Activated T-cell treated with anti-CD3 and anti-CD28 coated beads, Interleukin-2, amount 50 U/mL, for 48 hours (primary cell): ENCODE data around the gene CD276.
"Not testable (repeated sequence)": the region's sequence is repeated elsewhere in the genome, so short reads cannot be mapped to it uniquely, and the experiment has no call there.

ENCODE experiments used
- DNase-seq, 2 experiments: peaks; one replicate each; pipeline ENCODE4 v3.0.0-alpha.2; 2020

The CD276 gene

DNA sequence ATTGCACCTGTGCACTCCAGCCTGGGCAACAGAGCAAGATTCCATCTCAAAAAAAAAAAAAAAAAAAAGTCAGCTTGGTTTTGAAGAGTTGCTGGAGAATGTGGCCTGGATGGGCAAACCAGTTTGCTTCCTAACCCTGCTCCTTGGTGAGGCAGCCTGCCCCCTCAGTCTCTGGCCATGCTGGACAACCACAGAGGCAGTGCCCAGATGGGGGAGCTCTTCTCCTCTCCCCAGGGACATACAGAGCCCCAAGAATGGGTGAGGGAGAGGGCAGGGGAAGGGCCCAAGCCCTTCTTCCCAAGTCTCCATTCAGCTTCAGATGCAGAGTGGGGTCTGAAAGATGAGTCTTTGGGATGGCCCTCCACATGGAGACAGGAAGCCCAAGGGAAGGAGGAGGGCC, 27.9 kb downstream of the CD276 start:
- no peak for DNase-seq

DNA sequence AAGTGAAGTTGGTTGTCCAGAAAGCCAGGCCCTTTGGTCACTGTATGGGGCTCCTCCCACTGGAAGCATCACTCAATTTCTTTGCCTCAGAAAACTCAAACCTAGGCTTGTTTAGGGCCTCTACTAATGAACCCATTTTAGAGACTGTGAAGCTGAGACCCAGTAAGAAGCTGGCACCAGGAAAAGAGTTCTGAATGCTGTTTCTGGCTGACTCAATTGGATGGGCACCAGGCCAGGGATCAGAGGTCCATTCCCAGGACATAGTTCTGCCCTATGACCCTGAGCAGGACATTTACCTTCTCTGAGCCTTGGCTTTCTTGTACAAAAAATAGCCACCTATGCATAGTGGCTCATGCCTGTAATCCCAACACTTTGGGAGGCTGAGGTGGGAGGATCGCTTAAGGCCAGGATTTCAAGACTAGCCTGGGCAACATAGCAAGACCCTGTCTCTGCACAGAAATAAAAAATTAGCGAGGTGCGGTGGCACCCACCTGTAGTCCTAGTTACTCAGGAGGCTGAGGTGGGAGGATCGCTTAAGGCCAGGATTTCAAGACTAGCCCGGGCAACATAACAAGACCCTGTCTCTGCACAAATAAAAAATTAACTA, 30.6 kb downstream of the CD276 start:
- no peak for DNase-seq

DNA sequence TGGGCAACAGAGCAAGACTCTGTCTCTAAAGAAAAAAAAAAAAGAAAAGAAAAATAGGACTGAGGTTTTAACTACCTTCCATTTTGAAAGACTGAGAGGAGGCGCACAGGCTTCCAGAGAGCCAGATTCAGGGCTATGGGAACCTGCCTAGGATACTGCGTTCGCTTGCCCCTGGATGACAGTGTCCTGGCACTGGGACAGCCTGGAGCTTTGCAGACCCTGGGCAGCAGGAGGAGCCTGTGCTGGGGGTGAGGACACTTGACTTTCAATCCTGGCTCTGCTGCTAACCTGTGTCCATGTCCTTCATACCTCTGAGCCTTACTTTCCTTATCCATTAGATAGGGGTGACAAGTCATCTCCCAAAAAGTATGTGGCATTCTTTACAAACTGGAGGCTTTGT, 31.2 kb downstream of the CD276 start:
- DNase-seq: no peak

DNA sequence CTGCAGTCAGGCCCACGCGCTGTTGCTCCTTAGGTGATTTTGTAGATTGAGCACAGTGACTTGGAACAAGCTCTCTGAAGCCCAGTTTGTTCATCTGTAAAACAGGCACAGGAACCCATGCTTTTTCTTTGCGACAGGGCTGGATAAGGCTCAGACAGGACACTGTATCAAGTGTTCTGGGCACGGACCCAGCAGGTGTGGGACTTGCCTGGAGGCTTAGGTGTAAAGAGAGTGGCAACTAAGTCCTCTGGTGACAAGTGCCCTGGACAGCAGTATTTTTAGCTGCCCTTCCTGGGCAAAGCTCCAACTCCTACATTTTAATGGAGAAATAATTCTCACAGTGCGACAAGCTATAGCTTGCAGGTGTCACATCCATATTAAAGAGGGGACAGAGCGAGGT, 32.2 kb downstream of the CD276 start:
- no peak for DNase-seq

DNA sequence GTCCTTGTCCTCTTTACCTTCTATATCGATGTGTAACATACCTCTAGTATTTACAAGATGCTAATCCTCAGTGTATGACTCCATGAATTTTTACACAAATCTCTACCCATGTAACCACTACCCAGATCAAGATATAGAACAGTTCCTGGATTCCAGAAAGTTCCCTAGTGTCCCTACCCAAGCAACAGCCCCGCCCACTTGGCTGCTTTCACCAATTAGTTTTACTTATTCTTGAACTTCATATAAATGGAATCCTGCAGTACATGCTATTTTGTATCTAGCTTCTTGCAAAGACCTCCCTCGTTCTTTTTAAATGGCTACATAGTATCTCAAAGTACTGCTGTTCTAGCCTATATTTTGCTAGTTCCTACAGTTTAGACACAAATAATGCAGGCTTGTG, 33.0 kb downstream of the CD276 start:
- no peak for DNase-seq

DNA sequence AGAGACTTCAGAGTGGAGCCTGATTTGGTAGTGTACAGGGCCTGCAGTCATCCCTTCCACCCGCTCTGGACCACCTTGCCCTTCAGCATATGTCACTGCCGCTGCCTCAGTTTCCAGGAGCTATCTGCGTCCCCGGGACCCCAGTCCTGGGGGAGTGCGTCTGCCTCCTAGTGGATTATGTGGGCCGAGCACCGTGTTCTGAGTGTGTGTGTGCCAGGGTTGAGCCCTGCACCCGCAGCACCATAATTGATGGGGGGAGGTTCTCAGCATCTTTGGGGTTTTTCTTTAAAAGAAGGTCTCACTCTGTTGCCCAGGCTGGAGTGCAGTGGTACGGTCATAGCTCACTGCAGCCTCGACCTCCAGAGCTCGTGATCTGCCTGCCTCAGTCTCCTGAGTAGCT, 33.6 kb downstream of the CD276 start:
- no peak for DNase-seq

DNA sequence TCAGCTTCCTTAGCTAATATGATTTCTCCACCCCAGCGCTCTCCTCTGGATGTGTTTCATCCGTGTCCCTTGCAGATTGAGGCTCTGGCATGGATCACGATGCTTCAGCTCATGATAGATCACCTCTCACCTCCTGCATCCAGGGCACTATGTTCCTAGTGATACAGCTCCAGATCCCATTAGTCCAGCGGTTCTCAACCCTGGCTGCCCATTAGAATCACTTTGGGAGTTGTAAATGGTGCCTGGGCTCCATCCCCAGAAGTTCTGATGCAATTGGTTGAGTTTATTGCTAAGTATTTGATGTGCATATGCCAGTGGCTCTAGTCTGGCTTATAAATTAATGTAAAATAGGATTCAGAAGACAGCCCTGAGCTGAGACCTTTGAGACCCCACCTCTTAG, 34.5 kb downstream of the CD276 start:
- no peak for DNase-seq

DNA sequence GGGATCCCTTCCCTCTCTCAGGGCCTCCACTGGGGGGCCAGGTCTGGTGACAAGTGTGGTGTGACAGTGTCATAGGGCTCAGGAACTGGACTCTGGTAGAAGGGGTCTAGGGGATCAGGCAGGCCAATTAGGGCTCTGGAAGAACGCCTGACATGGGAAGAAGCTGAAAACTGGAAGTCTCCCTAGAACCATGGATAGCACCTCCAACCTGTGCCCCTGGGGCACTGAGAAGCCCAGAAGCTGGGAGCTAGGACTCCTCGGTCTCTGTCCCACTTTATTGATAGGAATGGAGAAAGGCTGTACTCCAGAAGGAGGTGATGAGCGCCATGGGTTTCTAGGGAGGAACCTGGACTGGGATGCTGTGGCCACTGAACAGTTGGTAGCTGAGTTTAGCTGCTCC, 38.2 kb downstream of the CD276 start:
- DNase-seq: no peak

DNA sequence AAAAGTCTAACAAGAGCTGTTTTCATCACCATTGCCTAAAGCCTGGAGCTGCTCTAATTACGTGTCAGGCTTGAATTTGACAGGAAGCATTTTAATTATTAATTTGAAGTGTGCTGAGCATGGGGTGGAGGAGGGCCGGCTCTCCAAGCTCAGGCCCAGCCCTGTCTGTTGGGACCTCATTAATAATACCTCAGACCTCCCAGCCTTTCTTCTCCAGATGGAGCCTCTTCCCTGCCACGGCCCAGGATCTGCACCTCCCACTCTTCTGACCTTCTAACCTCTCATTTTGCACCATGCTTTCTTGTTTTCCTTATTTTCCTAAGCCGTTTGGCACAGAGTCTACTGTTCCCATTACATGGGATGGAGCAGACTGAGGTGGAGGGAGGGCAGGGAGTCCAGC, 39.0 kb downstream of the CD276 start:
- no peak for DNase-seq

DNA sequence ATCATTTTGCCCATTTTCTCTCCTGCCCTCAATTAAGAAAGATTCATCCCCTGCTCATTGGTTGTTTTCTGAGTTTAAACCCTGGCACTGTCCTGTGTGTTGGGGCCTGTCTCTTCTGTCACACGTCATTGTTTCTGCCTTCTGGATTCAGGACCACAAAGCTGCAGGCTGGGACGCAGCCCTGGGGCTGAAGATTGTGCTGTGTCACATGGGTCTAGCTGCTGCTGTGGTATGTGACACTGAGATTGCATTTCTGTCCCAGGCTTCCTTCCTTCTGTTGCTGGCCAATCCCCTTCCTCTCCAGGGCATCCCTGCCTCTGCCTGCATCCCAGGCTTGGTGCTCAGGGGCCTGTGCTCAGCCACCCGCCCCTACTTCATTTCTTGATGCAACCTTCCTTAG, 40.0 kb downstream of the CD276 start:
- no peak for DNase-seq

DNA sequence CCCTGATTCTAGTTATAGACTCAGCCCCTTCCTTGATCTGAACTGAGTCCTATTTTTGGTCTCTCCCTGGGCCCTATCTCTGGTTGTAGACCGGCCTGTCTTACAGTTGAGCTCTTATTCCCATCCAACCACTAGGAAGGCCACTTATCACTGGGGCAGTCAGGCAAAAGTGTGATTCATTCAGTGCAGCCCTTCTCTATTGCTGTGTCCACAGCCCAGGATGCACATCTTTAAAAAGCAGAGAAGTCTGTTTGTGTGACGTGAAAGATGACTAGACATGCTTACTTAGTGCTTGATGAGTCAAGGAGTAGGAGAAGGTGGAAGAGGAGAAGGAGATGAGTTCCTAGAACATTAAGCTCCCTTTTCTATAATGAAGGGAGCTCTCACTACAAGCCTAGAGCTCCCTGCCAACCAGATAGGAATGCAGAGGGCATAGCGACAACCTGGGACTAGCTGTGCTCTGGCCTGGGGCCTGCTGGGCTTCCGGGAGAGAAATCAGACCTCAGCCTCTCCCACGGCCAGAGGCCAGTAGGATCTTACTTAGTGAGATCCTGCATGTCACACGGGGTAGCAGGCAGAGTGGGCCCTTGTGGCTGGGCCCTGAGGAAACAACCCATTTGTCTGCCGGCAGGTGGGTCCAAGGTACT, 43.3 kb downstream of the CD276 start:
- no peak for DNase-seq

DNA sequence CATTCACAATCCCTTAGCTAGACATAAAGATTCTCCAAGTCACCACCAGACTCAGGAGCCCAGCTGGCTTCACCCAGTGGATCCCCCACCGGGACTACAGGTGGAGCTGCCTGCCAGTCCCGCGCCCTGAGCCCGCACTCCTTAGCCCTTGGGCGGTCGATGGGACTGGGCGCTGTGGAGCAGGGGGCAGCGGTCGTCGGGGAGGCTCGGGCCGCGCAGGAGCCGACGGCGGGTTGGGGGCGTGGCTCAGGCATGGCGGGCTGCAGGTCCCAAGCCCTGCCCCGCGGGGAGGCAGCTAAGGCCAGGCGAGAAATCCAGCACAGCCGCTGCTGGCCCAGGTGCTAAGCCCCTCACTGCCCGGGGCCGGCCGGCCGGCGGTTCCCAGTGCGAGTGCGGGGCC, 47.9 kb downstream of the CD276 start:
- DNase-seq: not testable (repeated sequence)

DNA sequence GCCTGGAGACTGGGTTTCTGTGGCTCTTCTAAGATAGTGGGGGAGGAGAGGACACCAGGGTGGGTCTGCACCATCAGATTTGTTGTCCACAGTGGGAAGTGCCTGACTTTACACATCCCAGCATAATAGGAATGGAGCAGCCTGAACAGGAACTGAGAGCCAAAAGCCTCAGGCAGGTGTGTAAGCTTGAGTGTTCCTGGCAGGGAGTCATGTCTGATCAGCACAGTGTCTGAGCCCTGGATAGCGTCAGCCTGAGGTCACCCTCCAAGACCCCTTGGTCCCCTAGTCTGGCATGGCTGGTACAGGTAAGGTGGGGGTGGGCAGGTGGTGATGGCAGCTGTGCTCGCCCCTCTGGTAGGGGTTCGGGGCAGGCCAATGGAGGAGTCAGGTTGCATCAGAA, 48.7 kb downstream of the CD276 start:
- no peak for DNase-seq

DNA sequence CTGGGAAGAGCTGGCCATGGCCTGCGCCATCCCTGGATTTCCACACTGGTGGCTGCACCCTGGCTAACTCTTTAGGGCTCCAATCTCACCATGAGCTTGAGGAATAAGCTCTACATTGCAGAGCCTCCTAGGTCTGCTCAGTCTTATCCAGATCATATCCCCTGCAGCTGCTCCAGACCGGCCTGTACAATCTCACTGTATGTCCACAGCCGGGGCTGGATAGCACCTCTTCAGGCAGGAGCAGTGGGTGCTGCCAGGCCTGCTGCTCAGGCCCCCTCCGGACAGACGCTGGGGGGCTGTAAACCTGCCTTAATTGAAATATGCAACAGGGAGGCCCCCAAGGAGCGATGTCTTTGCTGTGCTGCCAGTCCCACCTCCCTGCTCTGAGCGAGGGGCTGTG, 53.4 kb downstream of the CD276 start:
- DNase-seq: no peak

DNA sequence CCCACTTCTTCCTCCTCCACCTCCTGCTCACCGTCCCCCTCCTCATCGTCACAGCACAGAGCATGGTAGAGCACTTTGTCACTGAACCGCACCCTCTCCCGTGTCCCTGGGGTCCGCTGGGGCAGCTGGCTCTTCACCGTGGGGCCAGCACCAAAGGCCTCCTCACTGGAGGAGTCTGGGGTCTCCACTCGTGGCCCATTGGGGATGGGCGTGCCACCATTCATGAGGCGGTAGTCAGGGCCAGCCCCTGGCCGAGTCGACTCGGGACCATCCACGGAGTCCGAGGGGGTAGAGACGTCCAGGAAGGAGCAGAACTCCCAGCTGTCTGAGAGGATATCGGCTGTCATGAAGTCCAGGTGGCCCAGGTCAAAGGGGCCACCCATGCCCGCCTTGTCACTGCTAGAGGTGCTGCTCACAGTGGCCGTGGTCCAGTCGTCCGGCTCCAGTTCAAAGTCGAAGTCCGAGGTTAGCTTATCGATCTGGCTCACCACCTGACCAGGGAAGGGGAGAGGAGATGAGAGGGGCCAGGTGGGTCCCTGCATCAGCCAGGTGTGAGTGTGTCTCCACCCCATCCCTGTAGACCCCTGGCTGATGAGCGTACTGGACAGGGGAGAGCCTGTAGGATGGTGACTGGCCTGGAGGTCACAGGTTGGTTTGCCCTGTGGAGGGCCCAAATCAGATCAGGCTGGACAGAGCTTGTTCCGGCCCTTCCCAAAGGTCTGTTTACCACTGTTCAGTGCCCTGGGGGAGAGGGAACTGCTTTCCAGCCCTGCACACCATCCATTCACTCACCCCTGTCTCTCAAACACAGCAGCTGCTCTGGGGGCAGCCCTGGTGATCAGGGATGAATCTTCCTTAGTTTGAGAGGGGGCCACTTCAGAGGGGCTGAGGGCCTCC, 56.2 kb downstream of the CD276 start:
- no peak for DNase-seq

DNA sequence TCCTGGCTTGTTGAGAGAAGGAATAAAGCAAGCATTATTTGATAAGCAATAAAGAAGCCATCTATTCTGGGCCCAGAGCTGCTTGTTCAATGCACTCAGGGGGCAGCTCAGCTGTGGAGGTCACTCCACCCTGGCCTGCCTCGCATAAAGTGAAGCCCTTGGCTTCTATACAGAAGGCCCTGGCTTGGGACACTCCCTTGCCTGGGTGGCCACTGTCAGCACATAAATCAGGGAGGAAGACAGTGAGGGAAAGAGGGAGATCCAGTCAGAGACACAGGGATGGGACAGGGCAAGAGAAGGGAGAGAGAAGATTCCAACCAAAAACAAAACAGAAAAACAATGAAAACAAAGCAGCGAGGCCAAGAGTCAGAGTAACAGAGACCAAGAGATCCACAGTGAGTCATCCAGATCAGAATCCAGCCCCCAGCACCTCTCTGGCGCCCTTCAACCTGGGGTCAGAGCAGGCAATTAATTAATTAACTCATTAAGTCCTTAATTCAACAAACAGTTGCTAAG, 57.2 kb downstream of the CD276 start:
- DNase-seq: no peak

DNA sequence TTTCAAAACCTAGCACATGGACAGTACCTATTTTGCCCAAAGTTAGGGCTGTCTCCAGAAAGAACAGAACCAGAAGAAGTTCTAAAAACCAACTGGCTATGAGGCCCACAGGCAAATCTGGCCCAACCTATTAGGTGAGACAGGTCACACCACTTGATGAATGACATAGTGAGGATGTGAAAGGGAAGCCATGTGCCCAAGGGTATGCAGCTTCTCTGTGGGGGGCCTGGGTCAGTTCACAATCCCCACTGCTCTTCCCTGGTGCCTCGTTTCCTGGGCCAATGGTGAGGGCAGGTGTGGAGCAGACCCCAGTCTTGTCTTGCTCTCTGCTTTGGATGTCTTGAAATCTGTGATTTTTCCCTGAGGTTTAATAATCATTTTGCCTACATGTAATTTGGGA, 60.1 kb downstream of the CD276 start:
- DNase-seq: no peak

DNA sequence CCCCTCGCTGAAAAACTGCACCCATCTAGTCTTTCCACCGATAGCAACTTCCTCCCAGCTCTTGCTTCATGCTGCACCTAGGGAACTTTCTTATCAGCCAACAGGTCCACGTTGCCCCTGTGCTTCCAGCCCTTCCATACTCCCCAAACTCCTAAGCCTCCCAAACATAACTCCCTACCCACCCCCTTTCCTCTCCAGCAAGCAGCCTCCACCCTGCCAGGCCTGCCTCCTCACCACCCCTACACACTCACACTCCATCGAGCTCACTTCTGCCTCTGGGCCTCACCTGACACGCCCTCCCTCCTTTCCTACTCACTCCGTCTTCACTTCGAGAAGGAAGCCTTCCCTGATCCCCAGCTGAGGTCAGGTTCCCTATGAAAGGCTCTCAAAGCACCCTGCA, 60.9 kb downstream of the CD276 start:
- DNase-seq: no peak

DNA sequence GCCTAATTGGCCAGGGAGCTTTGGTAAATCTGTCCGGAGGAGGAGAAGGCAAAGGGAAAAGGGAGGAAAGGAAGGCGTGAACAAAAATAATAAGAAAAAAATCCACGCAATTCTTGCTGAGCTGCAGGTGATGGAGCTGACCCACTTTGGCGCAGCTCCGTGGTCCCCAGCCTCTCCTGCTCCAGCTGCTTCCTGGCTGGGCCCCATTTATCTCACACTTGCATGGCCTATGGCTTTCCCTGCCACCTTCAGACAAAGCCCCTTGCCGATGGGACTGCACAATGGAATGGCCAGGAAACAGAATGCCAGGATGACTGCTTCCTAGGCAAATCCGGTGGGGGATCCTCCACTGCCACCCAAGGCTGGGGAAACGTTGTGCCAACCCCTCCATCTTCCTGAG, 62.1 kb downstream of the CD276 start:
- DNase-seq: no peak

DNA sequence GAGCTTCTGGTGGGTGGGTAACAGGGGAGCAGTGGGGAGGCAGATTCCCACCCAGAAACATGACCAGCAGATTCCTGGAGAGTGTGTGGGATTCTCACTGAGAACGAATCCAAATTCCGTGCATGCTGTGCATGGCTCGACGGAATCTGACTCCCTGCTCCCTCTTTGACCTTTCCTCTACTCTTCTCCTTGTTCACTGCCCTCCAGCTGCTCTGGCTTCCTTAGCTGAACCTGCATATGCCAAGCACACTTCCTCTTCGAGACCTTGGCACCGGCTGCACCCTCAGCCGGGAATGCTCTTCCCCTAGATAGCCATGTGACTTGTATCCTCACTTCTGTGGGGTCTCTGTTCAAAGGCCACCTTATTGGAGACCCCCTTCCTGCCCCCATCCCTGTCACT, 62.7 kb downstream of the CD276 start:
- no peak for DNase-seq

DNA sequence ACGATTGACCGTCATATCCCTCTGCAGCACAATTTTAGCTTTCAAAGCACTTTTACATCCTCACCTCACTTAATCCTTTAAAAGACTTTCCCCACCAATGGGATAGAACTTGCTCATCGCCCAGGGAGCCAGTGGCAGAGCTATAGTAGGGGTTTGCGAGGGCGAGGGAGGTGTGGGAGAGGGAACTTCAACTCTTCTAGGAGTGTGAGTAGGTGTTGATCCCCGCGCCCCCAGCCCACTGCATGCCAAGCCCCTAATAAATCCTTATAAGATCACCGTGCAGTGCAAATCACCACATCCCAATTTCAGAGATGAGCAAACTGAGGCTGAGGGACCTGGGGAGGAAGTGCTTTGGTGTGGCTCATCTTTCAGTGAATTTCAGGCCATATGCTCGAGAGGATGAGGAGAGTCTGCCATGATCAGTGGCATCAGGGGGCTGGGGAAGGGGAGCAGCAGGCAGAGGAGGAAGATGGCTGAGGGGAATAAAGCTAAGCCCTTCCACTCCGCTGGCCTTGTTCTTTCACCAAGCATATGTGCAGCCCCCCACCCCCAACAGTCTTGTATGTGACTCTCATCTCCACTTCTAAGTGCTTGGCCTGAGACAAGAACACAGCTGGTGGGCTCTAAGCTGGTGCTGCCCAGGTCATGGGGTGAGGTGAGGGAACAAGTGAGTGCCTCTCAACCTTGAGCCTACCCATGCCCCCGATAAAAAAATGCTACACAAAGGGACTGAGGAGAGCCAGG, 63.8 kb downstream of the CD276 start:
- no peak for DNase-seq

DNA sequence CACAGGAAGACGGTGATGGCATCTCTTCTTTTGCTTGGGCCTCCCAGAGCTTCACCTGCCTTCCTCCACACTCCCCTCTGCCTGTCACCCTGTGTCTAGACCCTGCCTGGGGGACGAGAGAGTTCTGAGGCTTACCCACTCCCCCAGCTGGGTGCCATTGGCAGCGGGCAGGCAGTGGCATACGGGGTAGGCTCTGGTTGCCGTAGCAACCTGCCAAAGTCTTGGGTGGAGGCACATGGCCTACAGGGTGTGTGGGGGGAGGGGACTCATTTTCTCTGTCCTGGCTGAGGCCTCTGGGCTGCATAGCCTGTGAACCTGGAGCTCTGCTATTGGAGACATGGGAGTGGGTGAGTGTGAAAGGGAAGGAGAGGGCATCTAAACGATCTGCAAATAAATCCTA, 64.5 kb downstream of the CD276 start:
- DNase-seq: no peak

DNA sequence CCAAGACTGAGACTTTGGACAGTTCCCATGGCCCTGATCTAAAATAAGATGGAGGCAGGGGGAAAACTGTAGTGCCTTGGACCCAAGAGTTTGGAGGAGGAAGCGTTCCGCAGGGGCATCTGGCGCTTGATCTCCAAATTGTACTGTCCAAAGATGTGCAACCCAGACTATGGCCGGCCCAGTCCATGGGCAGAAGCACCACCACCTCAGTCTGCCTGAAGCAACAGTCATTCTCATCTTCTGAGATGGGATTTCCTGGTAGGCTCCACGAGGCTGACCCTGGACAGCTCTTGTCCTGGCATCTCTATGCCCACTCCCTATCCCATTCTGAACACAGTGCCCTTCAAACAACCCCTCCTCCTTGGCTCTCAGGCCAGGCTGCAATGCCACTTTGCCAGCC, 65.3 kb downstream of the CD276 start:
- DNase-seq: no peak
